HG02678 (cell line): ENCODE data around the gene PACC1.
A peak's percentile ranks its signal among the peaks of the same experiment; 100 is the strongest.

Source experiments
- ATAC-seq: cut with Tn5 transposase; IDR thresholded peaks from one replicate; pipeline ENCODE4 v1.9.1; 2021; ENCODE audit warnings: mild to moderate bottlenecking, moderate library complexity; ENCODE audit not compliant: unreplicated experiment

Gene PACC1

DNA sequence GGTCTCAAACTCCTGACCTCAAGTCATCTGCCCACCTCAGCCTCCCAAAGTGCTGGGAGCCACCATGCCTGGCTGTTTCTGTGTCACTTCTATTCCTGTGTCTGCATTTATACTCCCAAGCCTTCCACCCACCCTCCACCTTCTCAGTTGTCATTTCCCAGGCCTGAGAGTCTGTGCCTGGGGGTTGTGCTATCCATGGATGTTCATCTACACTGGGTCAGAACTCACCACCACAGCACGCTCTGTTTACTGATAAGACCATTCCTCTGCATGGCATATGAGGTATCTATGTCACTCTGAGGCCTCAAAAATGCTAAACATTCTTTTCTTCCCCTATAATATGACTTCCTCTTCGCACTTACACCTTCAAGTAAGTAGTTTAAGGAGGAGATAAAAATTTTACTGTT is 24.1 kb upstream of the PACC1 start:
- no peak for ATAC-seq

DNA sequence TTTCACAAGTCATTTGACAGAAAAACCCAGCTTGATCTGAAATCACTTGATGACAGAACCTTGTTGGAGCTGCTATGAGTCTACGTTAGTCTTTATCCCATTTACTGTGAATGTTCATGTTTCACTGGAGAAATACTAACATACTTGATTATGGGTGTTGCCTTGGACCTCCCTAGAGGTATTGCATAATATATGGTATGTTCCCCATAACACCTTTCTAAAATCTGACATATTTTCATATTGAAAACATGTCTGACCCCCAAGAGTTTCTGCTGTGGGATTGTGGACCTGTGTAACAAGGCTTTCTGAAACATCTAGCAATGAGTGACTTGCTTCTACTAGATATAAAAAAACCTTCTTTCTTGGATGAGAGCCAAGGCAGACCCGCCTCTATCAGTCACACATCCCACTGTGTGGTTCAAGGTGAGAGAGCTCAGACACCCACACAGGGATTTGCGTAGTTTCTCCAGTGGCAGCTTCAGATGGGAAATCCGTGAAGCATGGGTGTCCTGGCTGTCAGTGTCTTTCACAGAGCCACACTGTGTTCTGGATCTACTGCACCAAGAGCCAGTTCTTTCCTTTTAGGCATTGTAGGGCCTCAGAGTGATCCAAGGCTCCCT is 22.6 kb upstream of the PACC1 start:
- no peak for ATAC-seq

DNA sequence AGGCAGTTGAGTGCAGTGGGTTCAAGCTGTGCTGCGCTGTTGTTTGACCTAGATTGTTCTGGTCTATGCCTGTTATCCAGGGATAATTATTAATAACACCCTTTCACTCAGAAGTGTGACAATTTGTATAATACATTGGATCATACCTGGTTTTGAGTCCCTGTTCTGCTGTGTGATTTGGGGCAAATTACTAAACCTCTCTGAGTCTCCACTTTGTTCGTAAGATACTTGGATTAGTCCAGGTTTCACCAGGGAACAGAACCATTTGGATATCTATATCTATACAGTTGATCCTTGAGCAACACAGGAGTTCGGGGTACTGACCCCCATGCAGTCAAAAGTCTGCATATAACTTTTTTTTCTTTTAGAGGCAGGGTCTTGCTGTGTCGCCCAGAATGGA is 20.3 kb upstream of the PACC1 start:
- ATAC-seq = no peak

DNA sequence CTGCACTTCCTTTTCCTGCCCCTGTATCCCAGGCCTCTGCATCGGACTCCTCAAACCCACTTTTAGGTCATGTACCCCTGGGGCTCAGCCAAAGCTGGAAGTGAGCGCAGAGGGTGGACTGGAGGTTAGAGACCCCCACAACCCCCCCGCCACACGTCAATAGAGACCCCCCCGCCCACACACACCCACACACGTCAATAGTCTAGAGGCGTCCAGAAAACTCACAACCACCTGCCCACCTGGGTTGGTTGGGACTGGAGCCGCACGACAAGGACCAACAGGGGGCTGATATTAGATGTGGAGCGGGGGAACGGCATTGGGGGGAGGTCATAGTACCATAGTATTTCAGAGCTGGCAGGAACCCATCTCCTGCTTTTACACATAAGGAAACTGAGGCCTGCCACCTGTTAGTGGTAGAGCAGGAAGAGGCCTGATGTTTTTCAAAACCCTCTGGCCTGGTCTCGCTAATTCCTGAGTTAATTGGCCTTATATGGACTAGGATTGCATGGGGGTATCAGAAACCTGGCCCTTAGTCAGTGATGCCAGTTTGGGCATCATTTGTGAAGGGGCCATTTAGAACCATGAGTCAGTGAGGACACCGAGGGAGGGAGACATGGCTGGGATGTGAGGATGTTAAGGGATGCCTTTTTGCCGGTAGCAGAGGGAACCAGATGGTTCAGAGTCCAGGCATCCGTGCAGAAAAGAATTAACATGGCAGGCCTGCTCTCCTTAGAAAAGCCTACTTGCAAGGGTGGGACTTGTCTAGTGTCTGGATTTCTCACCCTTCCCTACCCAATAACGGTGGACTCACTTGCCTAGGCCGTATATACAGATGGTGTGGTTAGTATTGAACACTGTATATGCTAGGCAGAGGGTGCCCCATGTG is 19.1 kb upstream of the PACC1 start:
- no peak for ATAC-seq

DNA sequence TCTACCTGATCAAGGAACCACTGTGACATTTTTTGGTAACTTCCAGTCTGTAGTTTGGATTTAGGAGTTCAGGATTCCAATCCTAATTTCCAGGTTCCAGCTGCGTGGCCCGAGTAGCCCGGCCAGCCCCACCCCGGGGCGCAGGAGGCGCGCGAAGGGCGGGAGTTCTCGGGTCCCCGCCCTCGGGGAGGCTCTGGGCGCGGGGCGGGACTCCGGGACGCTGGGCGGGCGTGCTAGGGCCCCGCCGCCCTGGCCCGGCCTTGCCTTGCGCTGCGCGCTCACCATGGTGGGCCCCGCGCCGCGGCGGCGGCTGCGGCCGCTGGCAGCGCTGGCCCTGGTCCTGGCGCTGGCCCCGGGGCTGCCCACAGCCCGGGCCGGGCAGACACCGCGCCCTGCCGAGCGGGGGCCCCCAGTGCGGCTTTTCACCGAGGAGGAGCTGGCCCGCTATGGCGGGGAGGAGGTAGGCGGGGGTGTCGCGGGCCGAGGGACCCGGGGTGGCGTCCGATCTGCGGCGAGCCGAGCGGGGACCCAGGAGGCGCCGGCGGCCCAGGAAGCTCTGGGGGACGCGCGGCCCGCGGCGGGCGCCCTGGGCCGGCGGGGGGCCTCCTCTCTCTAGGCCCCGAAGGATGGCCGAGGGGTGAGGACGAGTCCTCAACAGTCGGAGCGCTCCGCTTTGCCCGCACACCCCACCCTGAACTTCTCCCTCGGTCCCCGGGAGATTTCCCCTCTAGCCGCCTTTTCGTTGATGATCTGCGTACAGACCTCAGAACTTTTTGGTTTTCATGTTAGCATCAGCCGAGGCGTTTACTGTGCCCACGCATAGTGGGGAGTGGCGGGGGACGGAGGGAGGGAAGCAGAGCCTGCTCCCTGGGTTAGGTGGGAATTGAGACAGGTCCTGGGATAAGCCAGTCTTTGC is 18.2 kb upstream of the PACC1 start, which contains the start of gene NENF:
TSS of gene NENF (plus strand) at position 260 of the 916 bp plus-strand sequence. CDS start at position 284, 24 bp downstream.
- ATAC-seq = peak; percentile 99

DNA sequence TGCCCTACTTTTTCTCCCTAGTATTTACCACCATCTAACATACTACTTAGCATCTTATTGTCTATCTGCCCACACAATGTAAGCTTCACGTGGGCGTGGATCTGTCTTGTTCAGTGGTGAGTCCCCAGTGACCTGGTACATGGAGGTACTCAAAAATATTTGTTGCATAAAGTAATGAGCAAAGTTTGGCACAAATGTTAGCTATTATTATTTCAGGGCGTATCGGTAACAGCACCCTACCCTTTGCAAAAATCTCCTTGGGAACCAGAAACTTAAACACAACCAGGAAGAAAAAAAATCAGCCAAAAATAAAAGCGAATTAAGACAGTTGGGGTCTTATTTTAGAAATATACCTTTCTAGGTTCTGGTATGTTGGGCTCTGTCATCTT is 17.6 kb upstream of the PACC1 start:
- no peak for ATAC-seq

DNA sequence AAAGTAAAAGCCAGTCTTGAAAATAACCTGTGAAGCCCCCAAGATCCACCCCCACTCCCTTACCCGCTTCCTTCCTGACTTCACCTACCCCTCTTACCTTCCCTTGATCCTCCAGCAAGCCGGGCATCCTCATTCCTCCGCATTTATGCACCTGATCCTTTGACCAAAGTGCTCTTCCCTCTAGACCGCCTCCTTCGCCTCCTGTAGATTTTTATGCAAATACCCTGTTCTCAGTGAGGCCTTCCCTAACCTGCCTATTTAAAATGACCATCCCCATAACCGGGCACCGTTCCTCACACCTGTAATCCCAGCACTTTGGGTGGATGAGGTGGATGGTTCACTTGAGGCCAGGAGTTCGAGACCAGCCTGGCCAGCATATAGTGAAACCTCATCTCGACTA is 17.0 kb upstream of the PACC1 start:
- no peak for ATAC-seq

DNA sequence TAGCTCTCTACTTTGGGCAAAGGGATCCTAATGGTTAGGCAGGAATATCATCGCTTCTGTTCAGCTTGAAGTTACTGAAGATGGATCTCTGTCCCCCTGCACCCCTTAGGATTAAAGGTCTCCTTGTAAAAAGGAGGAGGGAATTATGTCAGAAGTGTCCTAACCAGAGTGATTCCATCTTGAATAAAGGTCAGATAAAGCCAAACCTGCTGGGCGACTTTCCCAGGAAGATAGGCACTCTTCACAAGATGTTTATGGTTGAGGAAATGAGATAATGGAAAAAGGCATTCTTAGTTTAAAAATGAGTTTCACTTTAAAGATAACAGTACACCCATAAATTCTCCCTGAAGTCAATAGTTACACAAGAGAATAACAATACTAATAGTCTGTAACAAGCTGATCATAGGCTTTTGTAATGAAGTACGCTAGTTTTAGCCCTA is 16.3 kb upstream of the PACC1 start:
- no peak for ATAC-seq

DNA sequence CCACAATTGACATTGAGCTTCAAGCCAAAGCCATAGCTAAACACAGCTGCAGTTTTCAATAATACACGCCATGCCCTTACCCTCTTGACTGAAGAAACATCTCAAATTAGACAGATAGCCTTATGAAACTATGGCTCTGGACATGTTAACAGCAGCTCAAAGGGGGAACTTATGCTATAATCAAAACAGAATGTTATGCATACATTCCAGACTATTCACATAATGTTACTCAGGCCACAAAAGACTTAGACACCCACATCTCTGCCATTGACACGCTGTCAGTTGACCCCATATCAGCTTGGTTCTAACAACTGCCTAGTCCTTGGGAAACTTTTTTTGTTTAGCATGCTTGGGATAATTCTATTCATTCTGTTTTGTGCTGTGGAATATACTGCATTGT is 15.7 kb upstream of the PACC1 start:
- no peak for ATAC-seq

DNA sequence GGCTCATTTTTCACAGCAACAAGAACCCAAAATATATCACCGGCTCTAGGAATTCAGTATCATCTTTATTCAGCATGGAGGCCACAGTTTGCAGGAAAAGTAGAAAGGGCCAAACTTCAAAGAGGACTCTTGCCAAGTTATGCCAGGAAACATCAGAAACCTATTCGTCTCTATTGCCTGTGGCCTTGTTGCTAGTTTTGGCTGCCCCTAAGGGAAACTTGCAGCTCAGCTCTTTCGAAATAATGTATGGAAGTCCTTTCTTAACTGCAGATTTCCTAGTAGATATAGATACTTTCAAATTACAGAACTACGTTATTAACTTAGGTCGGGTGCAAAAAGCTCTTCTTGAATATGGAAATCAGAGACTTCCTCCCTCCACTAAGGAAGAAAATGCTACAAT is 13.8 kb upstream of the PACC1 start:
- ATAC-seq = no peak

DNA sequence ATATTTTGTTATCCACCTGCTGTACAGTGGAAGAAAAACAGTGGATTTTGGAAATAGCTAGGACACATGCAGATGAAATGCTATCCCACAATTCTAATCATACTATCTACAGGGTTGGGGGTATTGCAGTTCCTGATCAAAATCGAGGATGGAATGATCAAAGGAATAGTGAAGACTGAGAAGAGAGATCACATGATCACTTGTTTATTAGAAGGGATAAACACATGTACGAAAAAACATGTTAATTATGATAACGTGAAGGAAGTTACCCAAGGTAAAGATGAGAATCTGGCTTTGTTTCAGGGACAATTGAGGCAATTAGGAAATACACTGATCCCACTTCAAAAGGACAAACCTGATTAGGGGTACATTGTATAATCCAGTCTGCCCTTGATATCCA is 9.2 kb upstream of the PACC1 start:
- no peak for ATAC-seq

DNA sequence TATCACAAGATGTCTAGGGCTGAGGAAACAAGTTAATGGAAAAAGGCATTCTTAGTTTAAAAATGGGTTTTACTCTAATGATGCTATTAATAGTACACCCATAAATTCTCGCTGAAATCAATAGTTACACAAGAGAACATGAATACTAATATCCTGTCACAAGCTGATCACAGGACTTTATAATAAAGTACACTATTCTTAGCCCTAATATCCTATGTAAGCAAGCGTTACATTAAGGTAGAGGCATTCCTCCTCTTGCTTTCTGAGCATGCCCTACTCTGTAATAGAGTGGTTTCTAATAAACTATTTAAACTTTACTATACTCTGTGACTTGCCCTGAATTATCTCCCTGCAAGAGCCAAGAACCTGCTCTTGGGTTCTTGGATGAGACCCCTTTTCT is 6.5 kb upstream of the PACC1 start:
- no peak for ATAC-seq

DNA sequence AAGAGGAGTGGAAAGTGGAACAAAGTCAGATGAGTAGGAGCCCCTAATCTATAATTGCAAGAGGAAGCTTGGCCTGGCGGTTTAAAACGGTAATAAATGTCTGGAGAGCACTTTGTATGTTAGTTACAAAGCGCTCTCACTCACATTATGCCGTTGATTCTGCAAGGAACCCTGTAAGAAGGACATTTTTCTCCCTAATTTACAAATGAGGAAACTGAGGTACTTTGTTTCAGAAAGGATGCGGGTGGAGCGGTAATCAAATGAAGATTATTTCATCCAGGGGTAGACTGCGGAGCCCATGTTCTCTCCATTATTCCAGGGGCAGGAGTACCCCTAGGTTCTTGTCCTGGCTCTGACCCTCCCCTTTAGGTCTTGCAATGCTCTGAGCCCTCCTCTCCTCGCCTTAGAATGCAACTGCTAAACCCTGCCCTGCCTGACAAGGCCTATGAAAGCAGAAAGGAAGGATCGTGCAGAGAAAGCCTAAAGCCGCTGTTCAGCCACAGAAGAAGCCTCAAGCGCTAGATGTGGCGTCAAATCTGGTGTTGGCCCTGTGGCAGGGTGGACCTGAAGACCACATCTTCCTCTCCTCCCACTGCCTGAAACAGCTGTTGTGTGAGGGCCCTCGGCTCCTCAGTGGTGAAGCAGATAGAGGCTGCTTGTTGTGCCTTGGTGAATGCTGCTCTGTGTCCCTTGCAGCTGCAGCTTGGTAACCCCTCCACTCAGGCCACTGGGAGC is 588 bp upstream of the PACC1 start:
- no peak for ATAC-seq

DNA sequence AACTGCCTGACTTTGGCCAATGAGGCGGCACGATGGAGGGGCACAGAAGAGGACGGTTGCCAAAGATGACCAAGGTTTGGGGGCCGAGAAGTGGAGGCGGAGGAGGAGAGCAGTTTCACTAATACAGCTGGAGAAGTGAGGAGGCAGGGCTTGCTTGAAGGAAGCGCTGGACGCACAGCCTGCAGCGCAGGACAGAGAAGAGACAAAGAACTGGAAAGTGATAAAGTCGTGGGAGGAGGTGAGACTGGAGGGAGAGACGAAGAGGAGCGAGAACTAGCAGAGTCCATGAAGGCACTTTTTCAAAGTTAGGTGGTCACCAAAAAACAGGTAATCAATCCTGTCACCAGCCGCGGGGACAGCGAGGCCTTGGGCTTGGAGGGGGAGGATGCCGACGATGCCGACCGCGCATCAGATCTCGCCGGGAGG is 771 bp downstream of the PACC1 start:
- ATAC-seq = peak; percentile 4

DNA sequence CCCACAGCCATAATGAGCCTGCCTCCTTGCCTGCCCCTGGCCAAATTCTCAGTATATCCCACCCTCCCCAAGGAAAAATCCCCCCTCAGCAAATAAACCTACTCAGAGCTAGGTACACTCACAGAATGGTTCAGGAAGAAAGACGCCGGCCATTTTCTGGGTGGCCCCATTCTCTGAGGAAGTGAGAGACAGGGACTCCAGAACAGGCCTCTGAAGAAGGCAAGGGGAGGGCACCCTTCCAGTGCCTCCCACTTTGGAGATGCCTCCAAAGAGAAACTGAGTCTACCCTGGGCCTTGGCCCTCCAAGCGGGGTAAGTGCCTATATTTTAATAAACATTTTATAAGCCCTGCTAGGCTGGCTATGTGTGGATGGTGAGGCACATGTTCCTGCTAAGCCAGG is 2.3 kb downstream of the PACC1 start:
- ATAC-seq = no peak

DNA sequence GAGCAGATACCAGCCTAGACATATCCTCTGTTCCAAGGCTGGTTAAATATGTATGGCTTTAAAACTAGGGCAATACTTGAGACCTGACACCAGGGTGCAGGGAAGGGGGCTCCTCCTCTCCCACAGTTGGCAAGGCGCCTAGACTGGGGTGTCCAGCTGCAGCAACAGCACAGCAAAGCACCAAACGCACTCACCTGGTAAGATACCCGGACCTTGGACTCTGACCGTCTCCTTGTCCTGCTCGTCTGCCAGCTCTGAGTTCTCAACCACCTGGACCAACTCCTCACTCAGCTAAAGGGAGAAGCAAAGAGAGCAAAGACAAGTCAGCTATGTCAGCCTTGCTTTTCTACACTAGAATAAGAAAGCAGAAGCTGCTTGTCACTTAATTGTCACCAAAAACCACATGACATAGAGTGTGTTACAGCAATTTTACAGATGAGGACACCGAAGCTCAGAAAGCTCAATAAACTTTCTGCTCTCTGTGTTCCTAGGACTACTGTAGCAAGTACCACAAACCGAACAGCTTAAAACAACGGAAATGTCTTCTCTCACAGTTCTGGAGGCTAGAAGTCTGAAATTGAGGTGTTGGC is 4.4 kb downstream of the PACC1 start:
- ATAC-seq = no peak

DNA sequence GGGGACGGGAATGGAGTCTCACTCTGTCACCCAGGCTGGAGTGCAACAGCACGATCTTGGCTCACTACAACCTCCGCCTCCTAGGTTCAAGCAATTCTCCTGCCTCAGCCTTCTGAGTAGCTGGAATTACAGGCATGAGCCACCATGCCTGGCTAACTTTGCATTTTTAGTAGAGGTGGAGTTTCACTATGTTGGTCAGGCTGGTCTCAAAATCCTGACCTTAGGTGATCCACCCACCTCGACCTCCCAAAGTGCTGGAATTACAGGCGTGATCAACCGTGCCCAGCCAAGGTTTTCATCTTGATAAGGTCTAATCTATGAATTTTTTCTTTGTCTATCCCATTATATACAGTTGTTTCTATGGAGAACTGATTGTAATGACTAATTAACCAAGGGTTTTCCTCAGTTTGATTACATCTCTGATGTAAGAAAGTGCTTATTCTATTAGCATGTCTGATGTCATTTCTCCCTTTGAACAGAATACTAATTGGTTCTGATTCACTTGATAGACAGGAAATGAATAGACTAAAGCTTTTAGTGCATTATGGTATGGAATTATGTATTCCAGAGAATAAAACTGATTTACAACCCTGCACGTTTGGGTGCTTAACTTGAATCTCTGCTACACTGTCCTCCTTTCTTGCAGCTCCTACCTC is 11.9 kb downstream of the PACC1 start:
- no peak for ATAC-seq

DNA sequence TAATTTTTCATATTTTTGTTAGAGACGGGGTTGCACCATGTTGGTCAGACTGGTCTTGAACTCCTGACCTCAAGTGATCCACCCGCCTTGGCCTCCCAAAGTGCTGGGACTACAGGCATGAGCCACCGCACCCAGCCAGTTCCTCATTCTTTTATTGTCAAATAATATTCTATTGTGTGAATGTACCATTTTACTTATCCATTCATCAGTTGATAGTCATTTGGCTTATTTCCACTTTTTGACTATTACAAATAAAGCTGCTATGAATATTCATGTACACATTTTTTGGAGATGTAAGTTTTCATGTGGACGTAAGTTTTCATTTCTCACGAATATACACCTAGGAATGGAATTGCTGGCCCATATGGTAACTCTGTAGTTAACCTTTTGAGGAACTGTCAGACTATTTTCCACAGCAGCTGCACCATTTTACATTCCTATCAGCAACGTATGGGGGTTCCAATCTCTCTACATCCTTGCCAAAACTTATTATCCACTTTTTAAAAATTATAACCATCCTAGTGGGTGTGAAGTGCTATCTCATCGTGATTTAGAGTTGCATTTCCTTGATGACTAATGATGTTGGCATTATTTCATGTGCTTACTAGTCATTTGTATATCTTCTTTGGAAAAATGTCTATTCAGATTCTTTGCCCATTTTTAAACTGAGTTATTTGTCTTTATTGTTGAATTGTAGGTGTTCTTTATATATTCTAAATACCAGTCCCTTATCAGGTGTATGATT is 12.7 kb downstream of the PACC1 start:
- ATAC-seq = no peak

DNA sequence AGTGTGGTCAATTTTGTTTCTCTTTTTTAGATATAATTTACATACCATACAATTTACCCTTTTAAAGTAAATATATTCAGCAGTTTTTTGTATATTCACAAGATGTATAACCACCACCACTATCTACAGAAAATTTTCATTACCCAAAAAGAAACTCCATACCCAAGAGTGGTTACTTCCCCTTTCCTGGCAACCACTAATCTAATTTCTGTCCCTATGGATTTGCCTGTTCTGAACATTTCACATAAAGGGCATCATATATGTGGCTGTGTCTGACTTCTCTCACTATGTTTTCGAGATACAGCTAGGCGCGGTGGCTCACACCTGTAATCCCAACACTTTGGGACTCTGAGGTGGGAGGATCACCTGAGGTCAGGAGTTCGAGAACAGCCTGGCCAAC is 13.6 kb downstream of the PACC1 start:
- no peak for ATAC-seq
